SKM-1 treated with dmso at 0.1 percent for 144 hours (cell line): ENCODE results near the gene AP4S1.
"Not testable (repeated sequence)": the region's sequence is repeated elsewhere in the genome, so short reads cannot be mapped to it uniquely, and the experiment has no call there.

ENCODE experiments used
- DNase-seq: peaks from one replicate; lab custom pipeline; 2025; ENCODE audit not compliant: unreplicated experiment; lab: John Stamatoyannopoulos, UW

Gene AP4S1

DNA sequence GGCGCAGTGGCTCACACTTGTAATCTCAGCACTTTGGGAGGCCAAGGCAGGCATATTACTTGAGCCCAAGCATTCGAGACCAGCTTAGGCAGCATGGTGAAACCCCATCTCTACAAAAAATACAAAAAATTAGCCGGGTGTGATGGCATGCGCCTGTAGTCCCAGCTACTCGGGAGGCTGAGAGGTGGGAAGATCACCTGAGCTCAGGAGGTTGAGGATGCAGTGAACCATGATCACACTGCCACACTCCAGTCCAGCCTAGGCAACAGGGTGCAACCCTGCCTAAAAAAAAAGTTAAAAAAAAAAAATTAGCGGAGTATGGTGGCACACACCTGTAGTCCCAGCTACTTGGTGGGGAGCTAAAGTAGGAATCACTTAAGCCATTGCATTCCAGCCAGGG, 21.4 kb upstream of the AP4S1 start:
- not testable (repeated sequence) for DNase-seq

DNA sequence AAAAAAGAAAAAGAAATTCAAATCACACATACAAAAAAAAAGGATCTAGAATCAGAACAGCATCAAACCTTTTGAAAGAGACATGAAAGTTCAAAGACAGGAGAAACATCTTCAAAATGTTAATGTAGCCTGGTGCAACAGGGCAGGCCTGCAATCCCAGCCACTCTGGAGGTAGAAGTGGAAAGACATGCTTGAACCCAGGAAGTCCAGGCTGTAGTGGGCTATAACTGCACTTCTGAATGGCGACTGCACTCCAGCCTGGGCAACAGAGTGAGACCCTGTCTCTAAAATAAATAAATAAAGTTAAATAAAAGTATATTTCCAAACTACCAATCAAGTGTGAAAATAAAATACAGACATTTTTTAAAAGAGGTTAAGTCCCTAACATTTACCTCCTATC, 18.7 kb upstream of the AP4S1 start:
- no peak for DNase-seq

DNA sequence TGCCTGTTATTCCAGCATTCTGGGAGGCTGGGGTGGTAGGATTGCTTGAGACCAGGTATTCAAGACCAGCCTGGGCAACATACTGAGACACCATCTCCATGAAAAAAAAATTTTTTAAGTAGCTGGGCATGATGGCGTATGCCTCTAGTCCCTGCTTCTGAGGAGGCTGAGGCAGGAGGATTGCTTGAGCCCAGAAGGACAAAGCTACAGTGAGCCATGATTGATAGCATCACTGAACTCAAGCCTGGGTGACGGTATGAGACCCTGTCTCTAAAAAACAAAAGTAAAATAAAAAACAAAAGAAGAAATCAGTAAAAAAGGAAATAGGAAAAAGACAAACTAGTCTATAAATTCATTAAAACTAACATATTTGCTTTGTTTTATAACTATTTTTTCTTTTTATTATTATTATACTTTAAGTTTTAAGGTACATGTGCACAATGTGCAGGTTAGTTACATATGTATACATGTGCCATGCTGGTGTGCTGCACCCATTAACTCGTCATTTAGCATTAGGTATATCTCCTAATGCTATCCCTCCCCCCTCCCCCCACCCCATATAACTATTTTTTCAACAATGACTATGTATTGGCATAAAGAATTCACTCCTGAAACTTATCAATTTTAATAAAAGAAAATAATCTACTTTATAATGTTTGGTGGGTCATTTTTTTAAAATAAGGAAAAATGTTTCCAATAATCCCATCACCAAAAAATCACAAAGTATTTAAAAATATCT, 15.4 kb upstream of the AP4S1 start:
- DNase-seq, result no peak

DNA sequence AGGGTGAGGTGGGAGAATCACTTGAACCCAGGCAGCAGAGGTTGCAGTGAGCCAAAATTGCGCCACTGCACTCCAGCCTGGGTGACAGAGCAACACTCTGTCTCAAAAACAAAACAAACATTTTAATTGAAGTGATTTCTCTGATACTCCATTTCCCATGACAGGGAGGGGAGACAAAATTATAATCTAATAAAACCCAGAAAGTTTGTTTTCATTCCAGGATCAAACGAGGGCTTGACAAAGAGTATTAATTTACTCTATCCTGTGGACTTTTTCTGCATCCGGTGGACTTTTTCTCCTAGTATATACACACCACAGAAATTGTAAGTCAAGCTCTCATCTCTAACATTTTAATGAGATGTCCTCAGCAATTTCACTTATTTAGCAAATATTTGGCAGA, 14.5 kb upstream of the AP4S1 start:
- DNase-seq, result no peak

DNA sequence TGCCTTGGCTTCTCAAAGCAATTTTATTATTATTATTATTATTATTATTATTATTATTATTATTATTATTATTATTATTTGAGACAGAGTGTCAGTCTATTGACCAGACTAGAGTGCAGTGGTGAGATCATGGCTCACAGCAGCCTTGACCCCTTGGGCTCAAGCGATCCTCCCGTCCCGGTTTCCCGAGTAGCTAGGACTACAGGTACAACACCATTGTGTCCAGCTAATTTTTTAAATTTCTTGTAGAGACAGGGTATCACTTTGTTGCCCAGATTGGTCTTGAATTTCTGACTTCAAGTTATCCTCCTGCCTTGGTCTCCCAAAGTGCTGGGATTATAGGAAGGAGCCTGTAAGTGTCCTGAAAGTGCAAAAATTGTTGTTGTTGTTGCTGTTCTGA, 11.6 kb upstream of the AP4S1 start:
- no peak for DNase-seq

DNA sequence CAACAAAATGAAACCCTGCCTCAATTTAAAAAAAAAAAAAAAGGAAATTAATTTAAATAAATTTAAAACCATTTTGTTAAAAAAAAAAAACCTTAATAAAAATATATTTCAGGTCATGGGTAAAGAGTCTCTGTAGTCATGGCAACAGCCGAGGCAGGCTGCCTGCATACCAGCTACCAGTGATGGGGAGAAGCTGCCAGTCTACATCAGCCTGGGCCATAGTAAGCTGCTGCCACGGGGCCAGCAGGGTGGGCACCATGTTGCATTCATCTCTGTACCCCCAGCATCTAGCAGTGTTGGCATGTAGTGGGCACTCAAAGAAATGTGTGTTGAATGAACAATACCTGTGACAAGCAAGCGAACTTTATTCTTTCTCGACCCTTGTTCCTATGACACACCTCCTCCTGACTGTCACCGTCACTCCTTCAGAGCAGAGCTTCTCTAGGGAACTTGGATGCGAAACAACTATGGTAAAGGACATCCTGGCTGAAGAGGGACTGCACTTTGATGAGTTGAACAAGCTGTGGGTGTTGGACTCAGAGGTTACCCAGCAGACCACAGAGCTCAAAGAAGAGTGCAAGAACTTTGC, 7.3 kb upstream of the AP4S1 start:
- DNase-seq, result no peak

DNA sequence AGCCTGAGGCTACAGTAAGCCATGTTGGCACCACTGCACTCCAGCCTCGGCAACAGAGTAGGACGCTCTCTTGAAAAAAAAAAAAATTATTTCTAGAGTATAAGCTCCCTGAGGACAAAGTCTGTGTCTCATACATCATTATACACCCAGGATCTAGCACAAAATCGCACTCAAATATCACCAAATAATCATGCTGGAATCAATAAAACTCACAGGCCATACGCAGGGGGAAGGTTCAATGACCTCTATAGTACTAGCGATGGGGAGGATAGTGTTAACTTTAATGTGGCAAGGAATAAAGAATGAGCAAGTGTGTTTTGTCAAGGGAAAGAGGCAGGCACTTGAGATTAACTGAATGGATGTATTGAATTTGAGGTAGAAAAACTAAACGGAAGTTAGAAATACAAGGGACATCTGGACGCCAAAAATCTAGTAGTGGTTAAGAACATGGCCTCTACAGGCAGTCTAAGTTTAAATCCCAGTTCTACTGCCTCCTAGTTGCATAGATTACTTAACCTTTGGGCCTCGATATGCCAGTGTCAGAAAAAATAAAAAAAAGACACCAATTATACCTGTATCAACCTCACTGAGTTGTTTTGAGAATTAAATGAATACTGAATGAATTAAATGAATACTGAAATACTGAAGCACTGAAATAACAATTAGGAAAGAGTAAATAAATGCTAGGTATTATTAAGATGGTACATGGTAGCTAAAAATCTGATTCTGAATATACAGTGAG, 4.4 kb upstream of the AP4S1 start:
- DNase-seq, result no peak

DNA sequence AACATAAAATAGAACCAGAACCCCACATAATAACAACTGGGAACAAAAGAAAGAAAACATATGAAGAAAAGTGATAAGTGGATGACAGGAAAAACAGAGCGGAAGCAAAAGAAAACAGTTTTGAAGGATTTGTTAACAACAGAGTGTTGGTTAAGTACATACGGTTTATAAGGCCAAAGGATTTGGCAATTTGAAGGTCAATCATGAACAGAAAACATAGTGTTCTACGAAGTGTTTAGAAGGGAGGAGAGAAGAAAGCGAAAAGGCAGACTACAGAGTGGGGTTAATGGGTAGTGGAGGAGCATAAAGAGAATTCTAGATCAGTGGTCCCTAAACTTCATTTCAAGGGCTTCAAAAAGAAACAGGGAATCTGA, 3.9 kb upstream of the AP4S1 start:
- no peak for DNase-seq

DNA sequence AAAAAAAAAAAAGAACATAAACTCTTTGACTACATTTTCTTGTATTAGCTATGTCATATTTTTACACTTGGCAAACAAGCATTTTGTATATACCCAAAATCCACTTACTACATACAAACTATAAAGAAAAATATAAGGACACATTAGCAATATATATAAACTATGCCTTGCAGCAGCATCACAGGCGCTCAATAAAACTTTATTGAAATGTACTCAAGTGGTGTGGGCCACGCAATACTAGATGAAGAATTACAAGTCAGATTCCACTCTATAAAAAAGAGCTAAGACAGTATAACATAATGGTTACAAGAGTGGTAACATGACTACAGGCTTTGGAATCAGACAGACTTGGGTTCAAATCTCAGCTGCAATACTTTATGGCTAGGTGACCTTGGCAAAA, 3.1 kb upstream of the AP4S1 start:
- no peak for DNase-seq

DNA sequence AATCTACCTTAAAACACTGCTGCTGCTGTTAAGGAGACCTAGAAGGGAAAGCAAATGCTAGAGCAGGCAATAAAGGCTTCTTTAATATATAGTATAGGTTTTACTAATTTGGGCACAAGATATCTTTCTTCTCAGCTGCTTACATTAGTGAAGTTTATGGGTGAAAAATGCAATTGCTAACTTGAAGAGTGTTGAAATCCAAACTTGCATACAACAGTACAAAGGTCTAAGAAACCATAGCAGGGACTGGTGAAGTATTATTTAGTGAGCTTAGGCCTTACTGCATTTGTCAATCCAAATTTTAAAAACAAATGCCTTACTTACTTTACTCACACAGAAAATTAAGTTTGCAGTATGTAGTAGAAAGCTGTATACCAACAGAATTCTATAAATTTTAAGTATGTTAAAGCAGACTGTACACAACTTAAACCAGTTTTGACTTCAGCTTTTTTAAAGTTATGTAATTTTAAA, 1.4 kb upstream of the AP4S1 start:
- no peak for DNase-seq

DNA sequence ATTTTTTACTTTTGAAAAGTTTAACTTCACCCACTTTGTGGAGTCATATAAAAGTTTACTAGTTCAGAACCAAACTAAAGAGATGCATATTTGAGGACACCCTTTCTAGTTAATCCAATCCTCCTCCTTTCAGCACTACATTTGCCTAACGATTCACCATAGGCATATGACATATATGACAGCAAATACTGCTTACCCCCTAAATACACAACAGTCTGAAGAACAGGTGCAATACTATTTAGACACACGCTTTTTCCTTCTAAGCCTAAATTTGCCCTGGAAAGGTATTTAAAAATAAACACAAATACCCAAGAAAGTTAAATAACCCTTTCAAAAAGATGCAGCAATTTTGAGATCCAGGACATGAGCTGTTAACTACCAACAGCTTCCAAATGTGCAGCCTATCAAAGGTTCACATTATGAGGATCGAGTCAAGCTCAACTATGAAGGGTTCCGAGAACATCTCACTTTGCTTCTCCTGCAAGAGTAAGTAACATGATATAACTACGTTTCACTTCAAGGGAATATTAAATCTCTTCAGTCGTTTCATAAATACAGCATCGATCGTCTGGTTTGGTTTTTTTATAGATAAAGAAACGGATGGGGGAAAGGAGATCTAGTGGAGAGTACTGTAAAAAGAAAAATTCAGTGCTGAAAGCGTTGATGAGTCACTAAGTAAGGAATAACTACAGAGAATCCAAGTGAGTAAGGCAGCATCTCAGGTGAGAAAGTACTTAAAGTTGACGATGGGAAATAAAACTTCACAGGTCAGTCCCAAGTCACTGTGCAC, 677 bp upstream of the AP4S1 start:
- no peak for DNase-seq

DNA sequence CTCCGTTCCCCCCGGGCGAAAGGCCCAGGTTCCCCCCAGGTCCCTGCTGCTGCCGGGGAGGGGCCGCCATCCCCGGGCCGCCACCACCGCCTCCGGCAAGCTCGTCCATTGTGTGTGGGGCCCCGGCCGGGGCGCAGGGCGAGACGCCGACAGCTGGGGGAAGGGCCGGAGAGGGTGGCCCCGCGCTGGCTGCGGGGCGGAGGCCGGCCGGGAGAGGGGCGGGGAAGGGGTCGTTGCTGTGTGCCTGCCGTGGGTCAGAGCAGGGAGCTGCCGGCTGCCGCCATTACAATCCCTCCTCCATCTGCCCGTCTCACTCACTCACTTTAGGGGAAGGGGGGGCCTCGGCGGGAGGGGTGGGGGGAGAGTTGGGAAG, 614 bp downstream of the AP4S1 start, which contains the start of gene STRN3:
Gene STRN3, minus strand, starts transcription at position 303 of the 373 bp plus-strand sequence. Its CDS starts 194 bp downstream, at position 109.
- DNase-seq, result no peak

DNA sequence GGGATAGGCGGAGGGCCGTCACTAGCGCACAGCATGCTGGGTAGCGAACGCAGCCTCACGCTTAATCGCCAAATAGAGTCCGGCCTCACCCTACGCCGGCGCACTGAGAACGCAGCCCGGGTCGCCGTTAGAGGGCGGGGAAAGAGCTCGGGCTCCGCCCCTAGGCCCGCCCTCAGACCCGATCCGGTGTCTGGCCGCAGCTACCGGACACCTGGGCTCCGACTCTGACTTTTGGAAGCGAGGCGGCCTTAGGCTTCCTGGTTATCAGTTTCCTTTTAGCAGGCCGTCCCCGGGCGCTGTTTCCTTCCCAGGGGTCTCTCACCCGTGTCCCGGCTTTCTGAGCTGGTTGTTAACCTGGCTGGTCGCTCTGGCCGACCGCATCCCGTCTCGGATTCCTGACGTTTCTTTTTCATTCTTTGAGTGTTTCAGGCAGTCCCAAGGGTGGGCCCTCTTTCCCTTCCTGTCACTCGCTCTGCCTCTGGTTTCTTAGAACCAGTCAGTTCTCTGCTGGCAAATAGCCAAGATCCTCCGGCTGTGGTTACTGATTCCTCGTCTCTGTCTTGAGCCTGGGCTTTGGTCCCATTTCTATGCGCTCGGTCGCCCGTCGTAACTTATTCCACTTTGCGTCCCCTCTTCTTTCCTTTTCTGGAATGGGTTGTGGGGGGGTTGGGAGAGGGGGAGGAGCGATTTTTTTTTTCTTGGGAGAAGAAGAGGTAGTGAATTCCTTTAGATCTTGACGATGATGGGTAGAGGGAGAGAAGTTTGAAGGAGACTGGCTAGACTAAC, 1.2 kb downstream of the AP4S1 start:
- peak; percentile 80 for DNase-seq

DNA sequence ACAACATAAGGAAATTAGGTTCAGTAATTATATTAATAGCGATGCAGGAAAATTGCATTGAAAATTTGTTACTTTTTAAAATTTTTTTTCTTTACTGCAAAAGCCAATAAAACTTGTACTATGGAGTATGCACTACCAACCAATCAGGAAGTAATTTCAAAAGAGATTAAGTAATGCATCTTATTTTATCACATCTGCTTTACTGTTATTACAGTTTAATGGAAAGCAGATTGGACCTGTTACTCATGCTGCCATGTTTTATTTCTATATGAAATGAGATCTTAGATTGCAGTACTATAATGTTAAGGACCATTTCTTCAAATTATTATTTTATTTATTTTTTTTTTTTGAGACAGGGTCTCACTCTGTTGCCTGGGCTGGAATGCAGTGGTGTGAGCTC, 2.4 kb downstream of the AP4S1 start:
- no peak for DNase-seq

DNA sequence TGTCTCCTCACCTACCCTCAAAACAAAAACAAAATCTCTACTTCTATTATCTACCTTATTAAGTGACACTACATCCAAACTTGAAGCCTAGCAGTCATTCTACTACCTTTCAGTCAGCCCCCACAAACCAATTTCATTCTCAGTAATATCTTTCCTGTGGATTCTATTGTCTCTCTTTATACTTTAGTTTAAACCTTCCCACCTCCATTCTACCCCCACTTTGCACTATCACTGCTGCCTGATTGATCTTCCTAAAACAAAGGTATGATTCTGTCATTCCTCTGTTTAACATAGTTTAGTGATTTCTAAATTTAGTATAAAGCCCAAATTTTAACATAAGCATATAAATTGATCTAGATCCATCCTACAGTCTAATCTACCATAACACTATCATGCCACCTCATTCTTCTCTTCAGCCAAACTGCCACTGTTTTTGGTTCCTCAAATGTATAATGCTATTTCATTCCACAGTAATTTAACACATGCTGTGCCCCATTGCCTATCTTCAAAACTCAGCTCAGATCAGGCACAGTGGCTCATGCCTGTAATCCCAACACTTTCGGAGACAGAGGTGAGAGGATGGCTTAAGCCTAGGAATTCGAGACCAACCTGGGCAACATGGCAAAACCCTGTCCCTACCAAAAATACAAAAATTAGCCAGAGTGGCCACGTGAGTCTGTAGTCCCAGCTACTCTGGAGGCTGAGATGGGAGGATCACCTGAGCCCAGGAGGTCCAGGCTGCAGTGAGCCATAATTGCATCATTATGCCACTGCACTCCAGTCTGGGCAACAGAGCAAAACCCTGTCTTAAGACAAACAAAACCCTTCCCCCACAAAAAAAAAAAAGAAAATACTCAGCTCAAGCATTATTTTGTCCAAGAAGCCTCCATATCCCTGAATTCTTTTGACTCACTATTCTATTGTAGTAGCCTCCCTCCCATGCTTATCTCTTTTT, 3.8 kb downstream of the AP4S1 start:
- no peak for DNase-seq

DNA sequence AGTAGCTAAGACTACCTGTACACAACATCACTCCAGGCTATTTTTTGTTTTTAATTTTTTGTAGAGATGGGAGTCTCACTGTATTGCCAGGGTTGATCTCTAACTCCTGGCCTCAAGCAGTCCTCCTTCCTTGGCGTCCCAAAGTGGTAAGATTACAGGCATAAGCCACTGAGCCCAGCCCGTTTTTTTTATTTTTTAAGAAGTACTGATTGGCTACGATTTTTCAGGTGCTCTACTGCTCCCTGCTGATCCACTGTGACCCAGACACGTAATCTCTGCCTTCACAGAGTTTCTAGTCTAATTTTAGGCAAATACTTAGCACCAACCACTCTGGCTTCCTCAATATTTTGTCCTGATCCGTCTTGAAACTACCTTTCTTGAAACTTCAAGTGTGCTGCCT, 5.0 kb downstream of the AP4S1 start:
- no peak for DNase-seq

DNA sequence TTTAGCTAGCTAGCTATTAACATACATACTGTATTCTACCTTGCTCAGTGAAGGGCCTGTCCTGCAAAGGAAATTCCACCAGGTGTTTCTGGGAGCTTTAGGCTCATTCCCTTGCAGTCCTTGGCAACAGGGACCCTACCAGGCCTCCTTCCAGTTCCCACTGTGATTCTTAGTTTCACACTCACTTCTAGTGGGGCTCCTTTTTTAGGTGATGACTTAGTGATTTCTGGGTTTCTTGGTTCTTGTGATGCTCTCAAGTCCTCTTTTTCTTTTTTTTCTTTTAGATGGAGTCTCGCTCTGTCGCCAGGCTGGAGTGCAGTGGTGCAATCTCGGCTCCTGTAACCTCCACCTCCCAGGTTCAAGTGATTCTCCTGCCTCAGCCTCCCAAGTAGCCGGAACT, 11.1 kb downstream of the AP4S1 start:
- no peak for DNase-seq

DNA sequence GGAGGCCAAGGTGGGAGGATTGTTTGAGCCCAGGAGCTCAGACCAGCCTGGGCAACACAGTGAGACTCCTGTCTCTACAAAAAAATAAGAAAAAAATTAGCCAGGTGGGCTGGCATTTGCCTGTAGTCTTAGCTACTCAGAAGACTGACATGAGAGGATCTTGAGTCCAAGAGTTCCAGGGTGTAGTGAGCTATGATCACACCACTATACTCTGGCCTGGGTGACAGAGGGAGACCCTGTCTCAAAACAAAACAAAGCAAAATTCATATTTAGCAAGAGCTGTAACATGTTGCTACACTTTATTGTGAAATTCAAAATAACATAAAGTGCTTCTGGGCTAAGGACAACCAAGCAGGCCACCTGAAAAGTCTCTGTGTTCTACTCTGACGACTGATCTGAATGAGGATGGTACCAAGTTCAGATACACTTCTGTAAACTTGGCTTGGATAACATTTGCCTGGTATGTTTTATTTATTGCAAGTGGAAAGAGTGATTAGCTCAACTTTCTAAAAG, 12.3 kb downstream of the AP4S1 start:
- DNase-seq, result no peak

DNA sequence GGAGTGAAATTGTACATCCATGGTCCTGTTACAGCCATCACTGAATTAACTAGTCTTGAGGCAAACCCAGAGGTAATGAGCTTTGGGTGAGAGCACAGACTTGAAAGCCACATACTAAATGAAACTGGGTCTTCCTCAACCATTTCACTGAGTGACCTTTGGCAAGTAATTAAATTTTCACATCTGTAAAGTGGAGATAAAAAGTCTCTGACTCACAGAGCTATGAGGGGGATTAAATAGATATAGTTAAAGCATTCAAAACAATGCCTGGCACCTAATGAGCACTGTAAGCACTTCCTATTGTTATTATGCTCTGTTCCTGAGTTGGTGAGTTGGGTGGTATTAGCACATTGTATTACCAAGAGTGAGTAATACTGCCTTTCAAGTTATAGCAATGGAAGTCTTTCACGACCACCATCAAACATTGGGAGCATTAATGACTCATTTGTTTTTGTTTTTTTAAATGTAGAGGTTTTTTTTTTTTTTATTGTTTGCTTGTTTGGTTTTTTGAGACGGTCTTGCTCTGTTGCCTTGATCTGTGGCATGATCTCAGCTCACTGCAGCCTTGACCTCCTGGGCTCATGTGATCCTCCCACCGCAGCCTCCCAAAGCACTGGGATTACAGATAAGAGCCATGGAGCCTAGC, 13.2 kb downstream of the AP4S1 start:
- no peak for DNase-seq
